MCF 10A (cell line): ENCODE data around the gene COL23A1. TPM values are rescaled to one million over a fixed set of nuclear protein-coding genes. Genes with fewer than 3 reads are reported as not detected.
"Not testable (repeated sequence)": the region's sequence is repeated elsewhere in the genome, so short reads cannot be mapped to it uniquely, and the experiment has no call there.

Experiments used
- BruUV-seq: library from RNA; stranded (reverse); fragments of 400-500 nt; replicated peaks from 2 replicates; lab custom pipeline; 2021; lab: Mats Ljungman, UMichigan
- CTCF ChIA-PET: fragments of 300-600 bp; sonication (Branson Sonifier 250); formaldehyde crosslinking; extraction: SDS; loops from one replicate; lab custom pipeline; 2021; ENCODE audit warnings: antibody characterized with exemption, inconsistent platforms; lab: Yijun Ruan, JAX
- POLR2A ChIA-PET: fragments of 300-600, 350-650 bp; sonication (Branson Sonifier 250); formaldehyde crosslinking; extraction: SDS; loops from one replicate; lab custom pipeline; 2020; ENCODE audit warnings: antibody characterized with exemption, inconsistent platforms; lab: Yijun Ruan, JAX
- DNase-seq: peaks from one replicate; pipeline ENCODE4 v3.0.0-alpha.2; 2018; ENCODE audit not compliant: unreplicated experiment
- H3K27ac Mint-ChIP-seq: one replicate; pipeline ENCODE4 v1.8.0; 2022; ENCODE audit warnings: mild to moderate bottlenecking, low read depth, mixed read lengths; ENCODE audit not compliant: unreplicated experiment
- H3K27me3 Mint-ChIP-seq: one replicate; pipeline ENCODE4 v1.8.0; 2022; ENCODE audit warnings: mixed read lengths; ENCODE audit not compliant: insufficient read depth, unreplicated experiment
- H3K36me3 Mint-ChIP-seq: one replicate; pipeline ENCODE4 v1.8.0; 2022; ENCODE audit warnings: mild to moderate bottlenecking, moderate library complexity, mixed read lengths; ENCODE audit not compliant: insufficient read depth, unreplicated experiment
- H3K4me1 Mint-ChIP-seq: one replicate; pipeline ENCODE4 v1.8.0; 2022; ENCODE audit warnings: mixed read lengths; ENCODE audit not compliant: insufficient read depth, unreplicated experiment
- H3K4me3 Mint-ChIP-seq: one replicate; pipeline ENCODE4 v1.8.0; 2022; ENCODE audit warnings: mild to moderate bottlenecking, moderate library complexity, mixed read lengths; ENCODE audit not compliant: unreplicated experiment
- H3K9me3 Mint-ChIP-seq: one replicate; pipeline ENCODE4 v1.8.0; 2022; ENCODE audit warnings: mixed read lengths; ENCODE audit not compliant: unreplicated experiment
- intact Hi-C: fragments of 100-400 bp; cut with micrococcal nuclease; formaldehyde crosslinking; loops from 2 replicates; pipeline ENCODE4 v1.14.1; 2022
- total RNA-seq: library from RNA; stranded (reverse); gene quantifications from 2 replicates; pipeline ENCODE4 v1.2.3, GENCODE V29; 2022
- TF ChIP-seq, protein P1 (sequence below): fragments of 200-600 bp; IDR thresholded peaks from one replicate; pipeline ENCODE4 v1.8.0; 2022; ENCODE audit warnings: antibody characterized with exemption, mild to moderate bottlenecking; ENCODE audit not compliant: unreplicated experiment

Gene COL23A1
- total RNA-seq, 1 experiment from 2014 or later = not detected

GRCh38 chr5:178230879-178231538 lies 359.2 kb downstream of the COL23A1 start:
- DNase-seq = no peak
- no peaks in the 10 kb centered on the region for H3K27me3 Mint-ChIP-seq
- H3K4me1 Mint-ChIP-seq = peaks cover 51% of the 10 kb centered on the region
- peak overlapping the region; percentile 84 for H3K27ac Mint-ChIP-seq
- ChIA-PET POLR2A (interaction anchor here (0.9 to 6.4 kb wide), 7 partner anchors 11 to 78 kb away, joined by 3 to 32 read pairs (median 5); partner anchors contain the start of genes HNRNPAB and NHP2), CTCF (interaction anchor here (0.6 to 1.5 kb wide), 5 partner anchors 10 to 86 kb away, joined by 3 to 7 read pairs (median 3); no protein-coding TSS in a partner anchor)
- BruUV-seq = TSS peak; percentile 32
- intact Hi-C loops = loop anchor here (5.0 kb wide), 1 partner anchor 556 kb away; no protein-coding TSS in a partner anchor
- H3K9me3 Mint-ChIP-seq = peaks cover 11% of the 10 kb centered on the region
- TF ChIP-seq, protein P1, sequence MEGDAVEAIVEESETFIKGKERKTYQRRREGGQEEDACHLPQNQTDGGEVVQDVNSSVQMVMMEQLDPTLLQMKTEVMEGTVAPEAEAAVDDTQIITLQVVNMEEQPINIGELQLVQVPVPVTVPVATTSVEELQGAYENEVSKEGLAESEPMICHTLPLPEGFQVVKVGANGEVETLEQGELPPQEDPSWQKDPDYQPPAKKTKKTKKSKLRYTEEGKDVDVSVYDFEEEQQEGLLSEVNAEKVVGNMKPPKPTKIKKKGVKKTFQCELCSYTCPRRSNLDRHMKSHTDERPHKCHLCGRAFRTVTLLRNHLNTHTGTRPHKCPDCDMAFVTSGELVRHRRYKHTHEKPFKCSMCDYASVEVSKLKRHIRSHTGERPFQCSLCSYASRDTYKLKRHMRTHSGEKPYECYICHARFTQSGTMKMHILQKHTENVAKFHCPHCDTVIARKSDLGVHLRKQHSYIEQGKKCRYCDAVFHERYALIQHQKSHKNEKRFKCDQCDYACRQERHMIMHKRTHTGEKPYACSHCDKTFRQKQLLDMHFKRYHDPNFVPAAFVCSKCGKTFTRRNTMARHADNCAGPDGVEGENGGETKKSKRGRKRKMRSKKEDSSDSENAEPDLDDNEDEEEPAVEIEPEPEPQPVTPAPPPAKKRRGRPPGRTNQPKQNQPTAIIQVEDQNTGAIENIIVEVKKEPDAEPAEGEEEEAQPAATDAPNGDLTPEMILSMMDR = no peak
- H3K36me3 Mint-ChIP-seq = peaks cover 55% of the 10 kb centered on the region
- peak overlapping the region; percentile 80 for H3K4me3 Mint-ChIP-seq

DNA sequence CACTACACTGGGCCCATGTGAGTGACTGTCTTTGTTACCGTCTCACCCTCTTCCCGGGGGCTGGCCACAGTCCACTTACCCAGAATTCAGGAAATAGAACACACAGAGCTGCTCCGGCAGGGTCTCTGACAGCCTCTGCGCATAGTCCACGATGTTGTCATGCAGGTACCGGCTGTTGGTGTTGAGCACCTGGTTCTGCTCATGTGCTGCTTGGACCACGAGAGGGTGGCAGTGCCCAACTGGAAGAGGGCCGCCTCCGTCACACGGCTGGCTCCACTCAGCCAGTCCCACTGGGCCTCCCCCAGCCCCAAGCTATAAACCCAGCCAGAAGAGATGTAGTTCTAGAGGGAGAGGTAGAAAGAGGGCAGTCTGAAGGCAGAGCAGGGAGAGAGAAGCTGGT lies 360.3 kb downstream of the COL23A1 start:
- TF ChIP-seq, protein P1 = no peak
- peaks cover 11% of the 10 kb centered on the region for H3K9me3 Mint-ChIP-seq
- no peak for DNase-seq
- BruUV-seq = no TSS peak
- POLR2A ChIA-PET = interaction anchor here (1.4 to 6.4 kb wide), 3 partner anchors 9 to 26 kb away, joined by 3 to 32 read pairs (median 13); partner anchors contain the start of gene HNRNPAB
- CTCF ChIA-PET = interaction anchor here (0.6 to 1.5 kb wide), 5 partner anchors 16 to 1700 kb away, joined by 3 to 5 read pairs (median 3); no protein-coding TSS in a partner anchor
- intact Hi-C loops = loop anchor here (5.0 kb wide), 1 partner anchor 557 kb away; no protein-coding TSS in a partner anchor
- peaks cover 57% of the 10 kb centered on the region for H3K36me3 Mint-ChIP-seq
- H3K4me1 Mint-ChIP-seq = peaks cover 48% of the 10 kb centered on the region
- peak overlapping the region; percentile 84 for H3K27ac Mint-ChIP-seq
- H3K4me3 Mint-ChIP-seq = peak overlapping the region; percentile 80
- no peaks in the 10 kb centered on the region for H3K27me3 Mint-ChIP-seq

- CTCF ChIA-PET = interaction anchor here (0.7 to 1.9 kb wide), 2 partner anchors 14 kb away, joined by 3 to 5 read pairs; no protein-coding TSS in a partner anchor
- H3K4me1 Mint-ChIP-seq = peaks cover 42% of the 10 kb centered on the region
- BruUV-seq, DNase-seq, H3K4me3 Mint-ChIP-seq, H3K27me3 Mint-ChIP-seq, intact Hi-C loops: not testable (repeated sequence)
- POLR2A ChIA-PET = interaction anchor here (1.4 to 6.4 kb wide), 3 partner anchors 8 to 25 kb away, joined by 3 to 32 read pairs (median 13); partner anchors contain the start of gene HNRNPAB
- H3K27ac Mint-ChIP-seq = peak overlapping the region; percentile 84
- peaks cover 11% of the 10 kb centered on the region for H3K9me3 Mint-ChIP-seq
- peaks cover 57% of the 10 kb centered on the region for H3K36me3 Mint-ChIP-seq
Measured at GRCh38 chr5:178229111-178229510, 361.1 kb downstream of the COL23A1 start.

DNA sequence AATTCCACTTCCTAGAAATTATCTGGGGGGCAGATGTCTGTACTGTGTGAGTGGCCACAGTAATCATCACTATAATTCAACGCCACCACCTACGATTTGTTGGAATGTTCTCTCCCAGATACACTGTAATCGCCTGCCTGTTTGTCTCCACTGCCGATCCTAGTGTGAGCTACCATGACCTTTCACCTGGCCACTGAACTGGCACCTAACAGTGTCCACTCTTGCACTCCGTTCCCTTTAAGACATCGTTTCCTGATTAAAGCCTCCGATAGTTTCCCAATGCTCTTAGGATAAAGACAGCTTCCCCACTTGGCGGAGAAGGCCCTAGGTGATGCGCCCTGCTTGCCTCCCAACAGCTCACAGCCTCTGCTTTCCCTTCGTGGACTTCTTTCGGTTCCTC lies 361.6 kb downstream of the COL23A1 start:
- TF ChIP-seq, protein P1 = no peak
- Mint-ChIP-seq H3K27me3 (no peaks in the 10 kb centered on the region), H3K27ac (no peak overlapping the region), H3K36me3 (peaks cover 57% of the 10 kb centered on the region), H3K9me3 (peaks cover 11% of the 10 kb centered on the region), H3K4me1 (peaks cover 45% of the 10 kb centered on the region), H3K4me3 (no peak overlapping the region)
- CTCF ChIA-PET = interaction anchor here (0.6 to 1.9 kb wide), 6 partner anchors 13 to 431 kb away, joined by 3 to 5 read pairs (median 3); no protein-coding TSS in a partner anchor
- no peak for DNase-seq
- intact Hi-C loops = no loop called here
- no TSS peak for BruUV-seq
- POLR2A ChIA-PET = interaction anchor here (2.0 to 6.4 kb wide), 3 partner anchors 16 to 24 kb away, joined by 5 to 32 read pairs (median 13); partner anchors contain the start of gene HNRNPAB
